NCI-H2196 treated with DMSO at 0.1 percent for 48 hours (cell line): ENCODE measurements around the gene ELP2.
"Not testable (repeated sequence)": the region's sequence is repeated elsewhere in the genome, so short reads cannot be mapped to it uniquely, and the experiment has no call there.

Source experiments
- DNase-seq: peaks from one replicate; lab custom pipeline; 2025; ENCODE audit not compliant: unreplicated experiment; lab: John Stamatoyannopoulos, UW

ELP2 gene

GRCh38 chr18:36157441-36157840 lies 27.7 kb downstream of the ELP2 start:
- no peak for DNase-seq

- DNase-seq: no peak
Measured at GRCh38 chr18:36158266-36158867, 28.7 kb downstream of the ELP2 start.

- no peak for DNase-seq
Measured at GRCh38 chr18:36160959-36161371, 31.3 kb downstream of the ELP2 start.

GRCh38 chr18:36162981-36163380 lies 33.3 kb downstream of the ELP2 start:
- DNase-seq: no peak

- no peak for DNase-seq
Measured at GRCh38 chr18:36167692-36168218, 38.1 kb downstream of the ELP2 start.

GRCh38 chr18:36168296-36168695 lies 38.6 kb downstream of the ELP2 start:
- DNase-seq: not testable (repeated sequence)

GRCh38 chr18:36169938-36170337 lies 40.2 kb downstream of the ELP2 start:
- no peak for DNase-seq

- no peak for DNase-seq
Measured at GRCh38 chr18:36175481-36175880, 45.8 kb downstream of the ELP2 start.

- DNase-seq: no peak
Measured at GRCh38 chr18:36176177-36176584, 46.5 kb downstream of the ELP2 start.

- DNase-seq: no peak
Measured at GRCh38 chr18:36176711-36177110, 47.0 kb downstream of the ELP2 start.

GRCh38 chr18:36177913-36178312 lies 48.2 kb downstream of the ELP2 start:
- no peak for DNase-seq

GRCh38 chr18:36179562-36180355 lies 50.1 kb downstream of the ELP2 start:
- no peak for DNase-seq

GRCh38 chr18:36181441-36181840 lies 51.7 kb downstream of the ELP2 start:
- no peak for DNase-seq

GRCh38 chr18:36181898-36182506 lies 52.3 kb downstream of the ELP2 start:
- no peak for DNase-seq

- no peak for DNase-seq
Measured at GRCh38 chr18:36183033-36183432, 53.3 kb downstream of the ELP2 start.

GRCh38 chr18:36183987-36184386 lies 54.3 kb downstream of the ELP2 start:
- no peak for DNase-seq

- no peak for DNase-seq
Measured at GRCh38 chr18:36185157-36185556, 55.5 kb downstream of the ELP2 start.

- DNase-seq: no peak
Measured at GRCh38 chr18:36185901-36186460, 56.3 kb downstream of the ELP2 start.

- no peak for DNase-seq
Measured at GRCh38 chr18:36186461-36187192, 56.9 kb downstream of the ELP2 start.

- DNase-seq: no peak
Measured at GRCh38 chr18:36187193-36187825, 57.6 kb downstream of the ELP2 start, which contains the start of gene MOCOS. Gene MOCOS, plus strand, starts transcription at chr18:36187497. Its CDS starts 43 bp downstream, at chr18:36187540.
